ENCODE measurements around the gene FTSJ1.

FTSJ1 gene

GRCh38 chrX:48489296-48489695, 13.3 kb downstream of the FTSJ1 start:
- Histone ChIP-seq H3K36me3 (ENCODE audit: control insufficient read depth, insufficient read depth, low read length) (no peaks in the 10 kb centered on the region), H3K9ac (ENCODE audit: low read length) (no peak overlapping the region), H3K27me3 (ENCODE audit: control insufficient read depth, insufficient read depth, low read length) (no peaks in the 10 kb centered on the region), H3K4me1 (ENCODE audit: control insufficient read depth, insufficient read depth, low read length) (no peaks in the 10 kb centered on the region), H3K27ac (ENCODE audit: low read depth, low read length) (no peak overlapping the region), H3K4me3 (ENCODE audit: low read length) (no peak overlapping the region)

- no peaks in the 10 kb centered on the region for H3K27me3 ChIP-seq (ENCODE audit: control insufficient read depth, insufficient read depth, low read length)
- no peaks in the 10 kb centered on the region for H3K4me1 ChIP-seq (ENCODE audit: control insufficient read depth, insufficient read depth, low read length)
- no peaks in the 10 kb centered on the region for H3K36me3 ChIP-seq (ENCODE audit: control insufficient read depth, insufficient read depth, low read length)
Measured at GRCh38 chrX:48489892-48490291, 13.9 kb downstream of the FTSJ1 start.

DNA sequence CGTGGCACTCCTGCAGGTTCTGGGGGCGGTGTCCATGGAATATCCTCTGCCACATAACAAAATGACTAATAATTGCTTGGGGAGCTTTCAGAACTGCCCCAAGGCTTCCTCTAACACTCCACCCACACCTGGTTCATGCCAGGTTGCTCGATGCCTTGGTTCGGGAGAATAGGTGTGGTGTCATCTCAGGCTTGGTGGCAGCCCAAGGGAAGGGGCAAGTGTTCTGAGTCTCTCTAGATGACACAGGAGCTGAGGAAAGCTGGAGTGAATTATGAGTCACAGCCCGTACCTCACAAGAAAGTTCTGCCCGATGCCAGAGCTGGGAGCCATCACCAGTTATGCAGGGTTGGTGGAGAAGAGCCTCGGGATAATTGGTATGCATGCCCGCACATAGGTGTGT, 14.7 kb downstream of the FTSJ1 start:
- Histone ChIP-seq H3K27me3 (ENCODE audit: control insufficient read depth, insufficient read depth, low read length) (no peaks in the 10 kb centered on the region), H3K27ac (ENCODE audit: low read depth, low read length) (no peak overlapping the region), H3K4me1 (ENCODE audit: control insufficient read depth, insufficient read depth, low read length) (no peaks in the 10 kb centered on the region), H3K36me3 (ENCODE audit: control insufficient read depth, insufficient read depth, low read length) (no peaks in the 10 kb centered on the region), H3K4me3 (ENCODE audit: low read length) (no peak overlapping the region), H3K9ac (ENCODE audit: low read length) (no peak overlapping the region)

More at GRCh38 chrX:48489892-48490291, 13.9 kb downstream of the FTSJ1 start:
- Histone ChIP-seq H3K27ac (ENCODE audit: low read depth, low read length) (no peak overlapping the region), H3K9ac (ENCODE audit: low read length) (no peak overlapping the region), H3K4me3 (ENCODE audit: low read length) (no peak overlapping the region)

- Histone ChIP-seq H3K36me3 (ENCODE audit: control insufficient read depth, insufficient read depth, low read length) (no peaks in the 10 kb centered on the region), H3K27ac (ENCODE audit: low read depth, low read length) (no peak overlapping the region), H3K4me3 (ENCODE audit: low read length) (no peak overlapping the region), H3K9ac (ENCODE audit: low read length) (no peak overlapping the region), H3K27me3 (ENCODE audit: control insufficient read depth, insufficient read depth, low read length) (no peaks in the 10 kb centered on the region), H3K4me1 (ENCODE audit: control insufficient read depth, insufficient read depth, low read length) (no peaks in the 10 kb centered on the region)
Measured at GRCh38 chrX:48491809-48492208, 15.8 kb downstream of the FTSJ1 start.

DNA sequence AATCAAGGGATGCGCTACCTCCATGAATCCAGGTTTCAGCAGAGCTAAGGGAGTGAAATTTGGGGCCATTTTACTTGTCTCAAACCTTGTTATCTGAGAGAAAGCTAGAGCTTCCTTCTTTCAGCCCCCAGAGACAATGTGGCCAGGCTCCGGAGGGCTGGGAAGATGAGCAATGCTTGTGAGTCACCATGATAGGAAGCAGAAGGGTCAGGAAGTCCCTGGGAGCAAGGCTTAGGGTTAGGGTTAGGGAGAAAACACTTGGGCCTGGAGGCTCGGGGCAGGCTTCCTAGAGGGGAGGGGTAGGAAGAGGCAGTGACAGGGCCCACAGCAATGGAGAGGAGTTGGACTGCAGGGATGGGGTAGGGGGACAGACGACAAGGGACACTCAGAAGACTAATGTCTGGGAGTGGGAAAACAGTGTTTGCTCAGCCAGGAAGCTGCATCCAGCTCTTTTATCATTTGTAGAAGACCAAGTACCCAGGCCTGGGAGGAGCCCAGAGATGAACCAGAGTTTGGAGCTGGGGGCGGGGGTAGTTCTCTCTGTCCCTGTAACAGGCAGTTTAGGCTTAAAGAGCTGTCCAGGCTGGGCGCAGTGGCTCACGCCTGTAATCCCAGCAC, 16.4 kb downstream of the FTSJ1 start:
- Histone ChIP-seq H3K27me3 (ENCODE audit: control insufficient read depth, insufficient read depth, low read length) (no peaks in the 10 kb centered on the region), H3K36me3 (ENCODE audit: control insufficient read depth, insufficient read depth, low read length) (no peaks in the 10 kb centered on the region), H3K27ac (ENCODE audit: low read depth, low read length) (no peak overlapping the region), H3K9ac (ENCODE audit: low read length) (no peak overlapping the region), H3K4me3 (ENCODE audit: low read length) (no peak overlapping the region), H3K4me1 (ENCODE audit: control insufficient read depth, insufficient read depth, low read length) (no peaks in the 10 kb centered on the region)

DNA sequence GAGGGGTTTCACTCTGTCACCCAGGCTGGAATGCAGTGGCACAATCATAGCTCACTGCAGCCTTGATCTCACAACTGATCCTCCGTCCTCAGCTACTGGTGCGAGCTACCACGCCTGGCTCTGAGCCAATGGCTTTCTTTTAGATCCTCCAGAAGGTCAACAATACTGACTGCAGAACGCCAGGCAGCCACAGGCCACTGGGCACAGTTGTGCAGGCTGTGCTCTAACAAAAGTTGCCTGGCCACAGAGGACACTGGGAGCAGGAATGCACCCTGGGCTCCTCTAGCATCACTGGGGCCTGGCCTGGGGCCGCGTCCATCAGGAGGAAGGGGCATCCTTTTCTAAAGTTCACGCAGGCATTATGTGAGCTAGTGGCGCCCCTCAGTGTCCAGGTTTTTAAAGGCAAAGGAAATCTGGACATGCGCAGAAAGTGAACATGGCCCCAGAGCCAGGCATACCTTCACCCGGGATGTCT, 17.9 kb downstream of the FTSJ1 start:
- no peaks in the 10 kb centered on the region for H3K27me3 ChIP-seq (ENCODE audit: control insufficient read depth, insufficient read depth, low read length)
- no peak overlapping the region for H3K4me3 ChIP-seq (ENCODE audit: low read length)

DNA sequence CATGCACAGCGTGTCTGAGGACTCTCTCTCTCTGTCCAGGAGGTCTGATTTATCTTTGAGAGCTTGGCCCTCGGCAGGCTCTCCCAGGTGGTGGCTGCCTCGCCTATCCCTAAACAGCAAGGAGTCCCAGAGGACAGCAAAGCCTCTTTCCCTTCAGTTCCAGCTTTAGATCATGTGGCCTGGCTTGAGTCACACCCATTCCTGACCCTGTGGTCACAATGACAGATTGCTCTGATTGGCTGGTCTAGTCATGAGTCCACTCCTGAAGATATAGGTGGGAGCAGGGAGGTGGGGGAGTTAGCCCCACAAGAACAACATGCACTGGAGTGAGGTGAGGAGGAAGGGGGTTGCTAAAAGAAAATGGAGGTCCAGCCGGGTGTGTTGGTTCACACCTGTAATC, 20.7 kb downstream of the FTSJ1 start:
- Histone ChIP-seq H3K27ac (ENCODE audit: low read depth, low read length) (no peak overlapping the region), H3K4me1 (ENCODE audit: control insufficient read depth, insufficient read depth, low read length) (no peaks in the 10 kb centered on the region), H3K27me3 (ENCODE audit: control insufficient read depth, insufficient read depth, low read length) (no peaks in the 10 kb centered on the region), H3K36me3 (ENCODE audit: control insufficient read depth, insufficient read depth, low read length) (no peaks in the 10 kb centered on the region), H3K9ac (ENCODE audit: low read length) (no peak overlapping the region), H3K4me3 (ENCODE audit: low read length) (no peak overlapping the region)

More for the DNA sequence above, 17.9 kb downstream of the FTSJ1 start:
- no peak overlapping the region for H3K9ac ChIP-seq (ENCODE audit: low read length)
- no peak overlapping the region for H3K27ac ChIP-seq (ENCODE audit: low read depth, low read length)
- no peaks in the 10 kb centered on the region for H3K36me3 ChIP-seq (ENCODE audit: control insufficient read depth, insufficient read depth, low read length)
- no peaks in the 10 kb centered on the region for H3K4me1 ChIP-seq (ENCODE audit: control insufficient read depth, insufficient read depth, low read length)

- Histone ChIP-seq H3K4me1 (ENCODE audit: control insufficient read depth, insufficient read depth, low read length) (no peaks in the 10 kb centered on the region), H3K27ac (ENCODE audit: low read depth, low read length) (no peak overlapping the region), H3K27me3 (ENCODE audit: control insufficient read depth, insufficient read depth, low read length) (peaks cover 1% of the 10 kb centered on the region), H3K36me3 (ENCODE audit: control insufficient read depth, insufficient read depth, low read length) (no peaks in the 10 kb centered on the region), H3K4me3 (ENCODE audit: low read length) (no peak overlapping the region), H3K9ac (ENCODE audit: low read length) (no peak overlapping the region)
Measured at GRCh38 chrX:48497871-48498270, 21.9 kb downstream of the FTSJ1 start.

DNA sequence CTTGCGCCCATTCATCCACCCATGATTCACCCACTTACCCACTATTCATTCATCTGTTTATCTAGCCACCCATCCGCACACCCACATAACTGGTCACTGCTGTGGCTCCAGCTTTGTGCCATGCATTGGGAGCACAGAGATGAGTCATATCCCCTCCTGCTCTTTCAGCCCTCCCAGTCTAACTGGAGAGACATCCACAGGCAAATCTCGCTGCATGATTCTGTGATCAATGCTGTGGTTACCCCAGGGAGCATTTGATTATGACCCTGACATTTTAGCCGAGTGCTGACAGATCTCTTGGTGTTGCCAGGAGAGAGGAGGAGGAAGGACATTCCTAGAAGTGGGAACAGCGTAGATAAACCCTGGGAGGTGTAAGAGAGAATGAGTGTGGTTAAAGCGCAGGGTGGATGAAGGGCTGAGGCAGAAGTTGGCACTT, 22.4 kb downstream of the FTSJ1 start:
- no peak overlapping the region for H3K4me3 ChIP-seq (ENCODE audit: low read length)
- H3K36me3 ChIP-seq (ENCODE audit: control insufficient read depth, insufficient read depth, low read length): no peaks in the 10 kb centered on the region
- no peak overlapping the region for H3K9ac ChIP-seq (ENCODE audit: low read length)
- peaks cover 3% of the 10 kb centered on the region for H3K27me3 ChIP-seq (ENCODE audit: control insufficient read depth, insufficient read depth, low read length)
- H3K4me1 ChIP-seq (ENCODE audit: control insufficient read depth, insufficient read depth, low read length): no peaks in the 10 kb centered on the region
- no peak overlapping the region for H3K27ac ChIP-seq (ENCODE audit: low read depth, low read length)

DNA sequence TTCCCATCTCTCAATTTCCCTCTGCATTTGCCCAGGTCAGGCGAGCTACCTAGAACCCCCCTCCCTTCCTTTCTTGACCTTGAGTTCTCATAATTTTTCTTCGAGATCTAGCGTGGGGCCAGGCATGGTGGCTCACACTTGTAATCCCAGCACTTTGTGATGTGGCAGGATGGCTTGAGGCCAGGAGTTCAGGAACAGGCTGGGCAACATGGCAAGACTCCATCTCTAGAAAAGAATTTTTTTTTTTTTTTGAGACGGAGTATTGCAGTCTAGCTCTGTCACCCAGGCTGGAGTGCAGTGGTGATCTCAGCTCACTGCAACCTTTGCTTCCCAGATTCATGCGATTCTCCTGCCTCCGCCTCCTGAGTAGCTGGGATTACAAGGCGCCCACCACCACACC, 28.3 kb downstream of the FTSJ1 start:
- Histone ChIP-seq H3K4me3 (ENCODE audit: low read length) (no peak overlapping the region), H3K4me1 (ENCODE audit: control insufficient read depth, insufficient read depth, low read length) (no peaks in the 10 kb centered on the region), H3K9ac (ENCODE audit: low read length) (no peak overlapping the region), H3K27ac (ENCODE audit: low read depth, low read length) (no peak overlapping the region), H3K27me3 (ENCODE audit: control insufficient read depth, insufficient read depth, low read length) (peaks cover 3% of the 10 kb centered on the region), H3K36me3 (ENCODE audit: control insufficient read depth, insufficient read depth, low read length) (no peaks in the 10 kb centered on the region)

GRCh38 chrX:48505481-48505880, 29.5 kb downstream of the FTSJ1 start:
- no peaks in the 10 kb centered on the region for H3K4me1 ChIP-seq (ENCODE audit: control insufficient read depth, insufficient read depth, low read length)
- no peak overlapping the region for H3K27ac ChIP-seq (ENCODE audit: low read depth, low read length)
- H3K27me3 ChIP-seq (ENCODE audit: control insufficient read depth, insufficient read depth, low read length): peaks cover 3% of the 10 kb centered on the region
- no peaks in the 10 kb centered on the region for H3K36me3 ChIP-seq (ENCODE audit: control insufficient read depth, insufficient read depth, low read length)
- H3K9ac ChIP-seq (ENCODE audit: low read length): no peak overlapping the region
- H3K4me3 ChIP-seq (ENCODE audit: low read length): no peak overlapping the region

DNA sequence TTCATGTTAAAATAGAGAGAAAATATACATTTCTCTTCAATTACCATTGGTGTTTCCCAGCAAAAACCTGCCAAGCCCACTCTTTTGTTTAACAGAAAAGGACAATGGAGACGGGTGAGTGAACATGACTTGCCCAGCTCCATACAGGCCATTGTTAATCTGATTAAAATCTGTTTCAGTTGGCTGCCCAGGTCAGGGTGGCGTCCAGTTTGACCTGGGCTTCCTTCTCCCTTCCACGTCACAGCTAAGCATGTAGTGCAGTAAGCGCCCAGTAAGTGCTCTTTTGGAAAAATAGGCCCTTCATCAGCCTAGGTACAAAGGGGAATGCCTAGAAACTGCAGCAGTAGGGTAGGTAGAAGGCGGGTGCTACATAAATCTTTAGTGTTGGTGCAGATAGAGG, 31.2 kb downstream of the FTSJ1 start:
- Histone ChIP-seq H3K36me3 (ENCODE audit: control insufficient read depth, insufficient read depth, low read length) (no peaks in the 10 kb centered on the region), H3K27me3 (ENCODE audit: control insufficient read depth, insufficient read depth, low read length) (peaks cover 3% of the 10 kb centered on the region), H3K9ac (ENCODE audit: low read length) (no peak overlapping the region), H3K4me3 (ENCODE audit: low read length) (no peak overlapping the region), H3K4me1 (ENCODE audit: control insufficient read depth, insufficient read depth, low read length) (no peaks in the 10 kb centered on the region), H3K27ac (ENCODE audit: low read depth, low read length) (no peak overlapping the region)
